HepG2 (cell line): ENCODE data around the gene DCPS. TPM values are rescaled to one million over a fixed set of nuclear protein-coding genes. Genes with fewer than 3 reads are reported as not detected.
A peak's percentile ranks its signal among the peaks of the same experiment; 100 is the strongest.

Experiments
- DRAP1 ChIP-seq: IDR thresholded peaks from 2 replicates; pipeline ENCODE4 v1.6.1; 2016; ENCODE audit warnings: missing genetic modification reagents, missing compliant biosample characterization
- E2F2 ChIP-seq: sonication (generic); formaldehyde crosslinking; IDR thresholded peaks from 2 replicates; pipeline ENCODE4 v1.4.0; 2020; ENCODE audit warnings: missing genetic modification reagents, borderline replicate concordance
- MAFF ChIP-seq: IDR thresholded peaks from 2 replicates; pipeline ENCODE4 v1.6.1; 2011; ENCODE audit warnings: low read depth, low read length, improper control_type of control experiment
- MED8 ChIP-seq: sonication (generic); formaldehyde crosslinking; IDR thresholded peaks from 2 replicates; pipeline ENCODE4 v1.8.1; 2023; ENCODE audit warnings: mild to moderate bottlenecking, missing genetic modification reagents; ENCODE audit not compliant: insufficient replicate concordance
- RARG ChIP-seq: sonication (generic); formaldehyde crosslinking; IDR thresholded peaks from 2 replicates; pipeline ENCODE4 v1.4.0; 2020; ENCODE audit warnings: low read depth, mild to moderate bottlenecking, missing genetic modification reagents
- RFX1 ChIP-seq: fragments of 450-650 bp; IDR thresholded peaks from 2 replicates; pipeline ENCODE4 v1.6.1; 2017
- SATB2 ChIP-seq: sonication (generic); formaldehyde crosslinking; IDR thresholded peaks from 2 replicates; pipeline ENCODE4 v1.5.0; 2020; ENCODE audit warnings: missing genetic modification reagents
- SP4 ChIP-seq: sonication (generic); formaldehyde crosslinking; IDR thresholded peaks from 2 replicates; pipeline ENCODE4 v1.8.1; 2023; ENCODE audit warnings: mild to moderate bottlenecking, missing genetic modification reagents
- SSRP1 ChIP-seq: IDR thresholded peaks from 2 replicates; pipeline ENCODE4 v1.6.1; 2016; ENCODE audit warnings: control low read depth
- TGIF2 ChIP-seq: IDR thresholded peaks from 2 replicates; pipeline ENCODE4 v1.6.1; 2016; ENCODE audit warnings: control low read depth, missing compliant biosample characterization
- ZNF20 ChIP-seq: sonication (generic); formaldehyde crosslinking; IDR thresholded peaks from 2 replicates; pipeline ENCODE4 v1.4.0; 2020; ENCODE audit warnings: mild to moderate bottlenecking, moderate library complexity, missing genetic modification reagents
- ZNF33B ChIP-seq: sonication (generic); formaldehyde crosslinking; IDR thresholded peaks from 2 replicates; pipeline ENCODE4 v1.5.1; 2020; ENCODE audit warnings: mild to moderate bottlenecking, missing genetic modification reagents
- ZNF501 ChIP-seq: sonication (generic); formaldehyde crosslinking; IDR thresholded peaks from 2 replicates; pipeline ENCODE4 v1.5.1; 2020; ENCODE audit warnings: mild to moderate bottlenecking, moderate library complexity, missing genetic modification reagents
- ZNF619 ChIP-seq: sonication (generic); formaldehyde crosslinking; IDR thresholded peaks from 2 replicates; pipeline ENCODE4 v1.4.0; 2020; ENCODE audit warnings: mild to moderate bottlenecking, missing genetic modification reagents
- ZSCAN5A ChIP-seq: sonication (generic); formaldehyde crosslinking; IDR thresholded peaks from 2 replicates; pipeline ENCODE4 v1.8.0; 2022; ENCODE audit warnings: mild to moderate bottlenecking, missing genetic modification reagents, borderline replicate concordance
- polyA plus RNA-seq, 8 experiments: library from polyadenylated mRNA; depleted of rRNA in 3 of 8; stranded (reverse) in 7 of 8; unstranded in 1 of 8; fragments of >200 nt; fragmentation: Illumina TruSeq in 4 of 8; extraction: Trizol in 4 of 8; gene quantifications; 2 replicates each; pipeline versions ENCODE4 v1.2.1 to v1.2.3, GENCODE V29; 2011 to 2016; ENCODE audit warnings: low read depth in 4 of 8, missing spikeins in 1 of 8, mixed read lengths in 1 of 8; ENCODE audit not compliant: insufficient read depth in 1 of 8
- total RNA-seq, 5 experiments: library from RNA; depleted of rRNA; stranded (reverse); fragments of >200 nt; fragmentation: Illumina TruSeq; extraction: Trizol; gene quantifications; 2 replicates each; pipeline ENCODE4 v1.2.3, GENCODE V29; 2016; ENCODE audit warnings: low read depth in 1 of 5
- TF ChIP-seq, protein P1 (sequence below): sonication (generic); IDR thresholded peaks from 2 replicates; pipeline ENCODE4 v1.6.1; 2016; ENCODE audit warnings: low read depth, borderline replicate concordance
- TF ChIP-seq, protein P2 (sequence below): sonication (generic); formaldehyde crosslinking; IDR thresholded peaks from 2 replicates; pipeline ENCODE4 v1.8.1; 2023; ENCODE audit warnings: missing genetic modification reagents, inconsistent platforms, borderline replicate concordance
- TF ChIP-seq, protein P3 (sequence below): sonication (generic); formaldehyde crosslinking; conservative IDR thresholded peaks from 2 replicates; pipeline ENCODE4 v1.4.0; 2020; ENCODE audit warnings: missing genetic modification reagents

Gene DCPS
- total and polyA plus RNA-seq, 2 of the 13 experiments (the other 11 are each of a cell fraction or from before 2014, with no cell fraction given): 21.9 to 22.5 TPM

GRCh38 chr11:126303623-126304456 lies at the start of gene DCPS (continued):
- TF ChIP-seq RARG (CRISPR knock-in tag): 0 out of 2 replicates have a peak, but pooled peaks have one; percentile 79
- TF ChIP-seq, protein P1, sequence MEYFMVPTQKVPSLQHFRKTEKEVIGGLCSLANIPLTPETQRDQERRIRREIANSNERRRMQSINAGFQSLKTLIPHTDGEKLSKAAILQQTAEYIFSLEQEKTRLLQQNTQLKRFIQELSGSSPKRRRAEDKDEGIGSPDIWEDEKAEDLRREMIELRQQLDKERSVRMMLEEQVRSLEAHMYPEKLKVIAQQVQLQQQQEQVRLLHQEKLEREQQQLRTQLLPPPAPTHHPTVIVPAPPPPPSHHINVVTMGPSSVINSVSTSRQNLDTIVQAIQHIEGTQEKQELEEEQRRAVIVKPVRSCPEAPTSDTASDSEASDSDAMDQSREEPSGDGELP: peak; percentile 34; the same call in 1 of the 2 replicates
- TF ChIP-seq RFX1: no peak
- TF ChIP-seq ZNF501: peak; percentile 95
- peak; percentile 92 for TF ChIP-seq MED8 (CRISPR knock-in tag)
- TF ChIP-seq ZNF33B (CRISPR knock-in tag): peak; percentile 96
- TF ChIP-seq E2F2 (CRISPR knock-in tag): peak; percentile 78
- TF ChIP-seq SATB2 (CRISPR knock-in tag): peak; percentile 78; the same call in 1 of the 2 replicates
- TF ChIP-seq MAFF: no peak
- TF ChIP-seq, protein P2, sequence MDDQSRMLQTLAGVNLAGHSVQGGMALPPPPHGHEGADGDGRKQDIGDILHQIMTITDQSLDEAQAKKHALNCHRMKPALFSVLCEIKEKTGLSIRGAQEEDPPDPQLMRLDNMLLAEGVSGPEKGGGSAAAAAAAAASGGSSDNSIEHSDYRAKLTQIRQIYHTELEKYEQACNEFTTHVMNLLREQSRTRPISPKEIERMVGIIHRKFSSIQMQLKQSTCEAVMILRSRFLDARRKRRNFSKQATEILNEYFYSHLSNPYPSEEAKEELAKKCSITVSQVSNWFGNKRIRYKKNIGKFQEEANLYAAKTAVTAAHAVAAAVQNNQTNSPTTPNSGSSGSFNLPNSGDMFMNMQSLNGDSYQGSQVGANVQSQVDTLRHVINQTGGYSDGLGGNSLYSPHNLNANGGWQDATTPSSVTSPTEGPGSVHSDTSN (CRISPR knock-in tag): 0 out of 2 replicates have a peak, but pooled peaks have one; percentile 41
- peak; percentile 75; the same call in 1 of the 2 replicates for TF ChIP-seq ZNF20
- 0 out of 2 replicates have a peak, but pooled peaks have one; percentile 22 for TF ChIP-seq TGIF2
- peak; percentile 90 for TF ChIP-seq SP4 (CRISPR knock-in tag)
- TF ChIP-seq DRAP1 (CRISPR knock-in tag): peak; percentile 92
- no peak for TF ChIP-seq ZNF619 (CRISPR knock-in tag)
- no peak for TF ChIP-seq ZSCAN5A (CRISPR knock-in tag)
- TF ChIP-seq, protein P3, sequence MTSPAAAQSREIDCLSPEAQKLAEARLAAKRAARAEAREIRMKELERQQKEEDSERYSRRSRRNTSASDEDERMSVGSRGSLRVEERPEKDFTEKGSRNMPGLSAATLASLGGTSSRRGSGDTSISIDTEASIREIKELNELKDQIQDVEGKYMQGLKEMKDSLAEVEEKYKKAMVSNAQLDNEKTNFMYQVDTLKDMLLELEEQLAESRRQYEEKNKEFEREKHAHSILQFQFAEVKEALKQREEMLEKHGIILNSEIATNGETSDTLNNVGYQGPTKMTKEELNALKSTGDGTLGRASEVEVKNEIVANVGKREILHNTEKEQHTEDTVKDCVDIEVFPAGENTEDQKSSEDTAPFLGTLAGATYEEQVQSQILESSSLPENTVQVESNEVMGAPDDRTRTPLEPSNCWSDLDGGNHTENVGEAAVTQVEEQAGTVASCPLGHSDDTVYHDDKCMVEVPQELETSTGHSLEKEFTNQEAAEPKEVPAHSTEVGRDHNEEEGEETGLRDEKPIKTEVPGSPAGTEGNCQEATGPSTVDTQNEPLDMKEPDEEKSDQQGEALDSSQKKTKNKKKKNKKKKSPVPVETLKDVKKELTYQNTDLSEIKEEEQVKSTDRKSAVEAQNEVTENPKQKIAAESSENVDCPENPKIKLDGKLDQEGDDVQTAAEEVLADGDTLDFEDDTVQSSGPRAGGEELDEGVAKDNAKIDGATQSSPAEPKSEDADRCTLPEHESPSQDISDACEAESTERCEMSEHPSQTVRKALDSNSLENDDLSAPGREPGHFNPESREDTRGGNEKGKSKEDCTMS (CRISPR knock-in tag): peak; percentile 65; the same call in 1 of the 2 replicates
- TF ChIP-seq SSRP1 (CRISPR knock-in tag): 0 out of 2 replicates have a peak, but pooled peaks have one; percentile 55
